ENCODE measurements around the gene TPRN.

Gene TPRN

GRCh38 chr9:137147793-137148160 is 52.8 kb downstream of the TPRN start:
- Histone ChIP-seq H3K27ac (ENCODE audit: insufficient read depth, low read depth, low read length, poor library complexity, severe bottlenecking) (no peak overlapping the region), H3K27me3 (ENCODE audit: control insufficient read depth, insufficient read depth, low read length, poor library complexity, severe bottlenecking) (peaks cover 37% of the 10 kb centered on the region), H3K4me1 (ENCODE audit: control insufficient read depth, insufficient read depth, low read length) (no peaks in the 10 kb centered on the region), H3K9me3 (ENCODE audit: control insufficient read depth, low read length) (no peaks in the 10 kb centered on the region), H3K4me3 (ENCODE audit: insufficient read depth, low read depth, low read length) (no peak overlapping the region), H3K36me3 (ENCODE audit: control insufficient read depth, insufficient read depth, low read length) (no peaks in the 10 kb centered on the region)
- WGBS, 2 experiments, result 60 to 63% methylated on average over 24 of the region's 24 CpGs

GRCh38 chr9:137147091-137147792 is 53.3 kb downstream of the TPRN start:
- Histone ChIP-seq H3K36me3 (ENCODE audit: control insufficient read depth, insufficient read depth, low read length) (no peaks in the 10 kb centered on the region), H3K27ac (ENCODE audit: insufficient read depth, low read depth, low read length, poor library complexity, severe bottlenecking) (no peak overlapping the region), H3K9me3 (ENCODE audit: control insufficient read depth, low read length) (no peaks in the 10 kb centered on the region), H3K4me3 (ENCODE audit: insufficient read depth, low read depth, low read length) (no peak overlapping the region), H3K27me3 (ENCODE audit: control insufficient read depth, insufficient read depth, low read length, poor library complexity, severe bottlenecking) (peaks cover 43% of the 10 kb centered on the region), H3K4me1 (ENCODE audit: control insufficient read depth, insufficient read depth, low read length) (no peaks in the 10 kb centered on the region)
- 90 to 91% methylated on average over 26 of the region's 26 CpGs for WGBS, 2 experiments

- H3K4me3 ChIP-seq (ENCODE audit: insufficient read depth, low read depth, low read length), result no peak overlapping the region
- no peaks in the 10 kb centered on the region for H3K4me1 ChIP-seq (ENCODE audit: control insufficient read depth, insufficient read depth, low read length)
- H3K27ac ChIP-seq (ENCODE audit: insufficient read depth, low read depth, low read length, poor library complexity, severe bottlenecking), result no peak overlapping the region
- H3K36me3 ChIP-seq (ENCODE audit: control insufficient read depth, insufficient read depth, low read length), result no peaks in the 10 kb centered on the region
- H3K27me3 ChIP-seq (ENCODE audit: control insufficient read depth, insufficient read depth, low read length, poor library complexity, severe bottlenecking), result peaks cover 50% of the 10 kb centered on the region
- no peaks in the 10 kb centered on the region for H3K9me3 ChIP-seq (ENCODE audit: control insufficient read depth, low read length)
- 82 to 85% methylated on average over 9 of the region's 9 CpGs for WGBS, 2 experiments
Measured at GRCh38 chr9:137146527-137146918, 54.0 kb downstream of the TPRN start.

GRCh38 chr9:137145731-137146526 is 54.6 kb downstream of the TPRN start:
- H3K27me3 ChIP-seq (ENCODE audit: control insufficient read depth, insufficient read depth, low read length, poor library complexity, severe bottlenecking), result peaks cover 56% of the 10 kb centered on the region
- WGBS, 2 experiments, result 55 to 58% methylated on average over 48 to 49 of the region's 49 CpGs

GRCh38 chr9:137143459-137143858 is 57.1 kb downstream of the TPRN start:
- H3K27me3 ChIP-seq (ENCODE audit: control insufficient read depth, insufficient read depth, low read length, poor library complexity, severe bottlenecking), result peaks cover 78% of the 10 kb centered on the region
- H3K9me3 ChIP-seq (ENCODE audit: control insufficient read depth, low read length), result no peaks in the 10 kb centered on the region
- H3K4me1 ChIP-seq (ENCODE audit: control insufficient read depth, insufficient read depth, low read length), result no peaks in the 10 kb centered on the region
- H3K4me3 ChIP-seq (ENCODE audit: insufficient read depth, low read depth, low read length), result no peak overlapping the region
- WGBS, 2 experiments, result 61 to 65% methylated on average over 4 of the region's 4 CpGs
- no peaks in the 10 kb centered on the region for H3K36me3 ChIP-seq (ENCODE audit: control insufficient read depth, insufficient read depth, low read length)
- no peak overlapping the region for H3K27ac ChIP-seq (ENCODE audit: insufficient read depth, low read depth, low read length, poor library complexity, severe bottlenecking)

More at GRCh38 chr9:137145731-137146526, 54.6 kb downstream of the TPRN start:
- no peaks in the 10 kb centered on the region for H3K36me3 ChIP-seq (ENCODE audit: control insufficient read depth, insufficient read depth, low read length)
- H3K4me1 ChIP-seq (ENCODE audit: control insufficient read depth, insufficient read depth, low read length), result no peaks in the 10 kb centered on the region
- no peaks in the 10 kb centered on the region for H3K9me3 ChIP-seq (ENCODE audit: control insufficient read depth, low read length)
- no peak overlapping the region for H3K4me3 ChIP-seq (ENCODE audit: insufficient read depth, low read depth, low read length)
- H3K27ac ChIP-seq (ENCODE audit: insufficient read depth, low read depth, low read length, poor library complexity, severe bottlenecking), result no peak overlapping the region

GRCh38 chr9:137141976-137142936 is 58.3 kb downstream of the TPRN start:
- H3K4me3 ChIP-seq (ENCODE audit: insufficient read depth, low read depth, low read length), result no peak overlapping the region
- no peak overlapping the region for H3K27ac ChIP-seq (ENCODE audit: insufficient read depth, low read depth, low read length, poor library complexity, severe bottlenecking)
- no peaks in the 10 kb centered on the region for H3K36me3 ChIP-seq (ENCODE audit: control insufficient read depth, insufficient read depth, low read length)
- peaks cover 83% of the 10 kb centered on the region for H3K27me3 ChIP-seq (ENCODE audit: control insufficient read depth, insufficient read depth, low read length, poor library complexity, severe bottlenecking)
- H3K9me3 ChIP-seq (ENCODE audit: control insufficient read depth, low read length), result no peaks in the 10 kb centered on the region
- 78 to 80% methylated on average over 24 of the region's 24 CpGs for WGBS, 2 experiments
- H3K4me1 ChIP-seq (ENCODE audit: control insufficient read depth, insufficient read depth, low read length), result no peaks in the 10 kb centered on the region
